ENCODE results near the gene FGF21. TPM values are rescaled to one million over a fixed set of nuclear protein-coding genes. Genes with fewer than 3 reads are reported as not detected.
"Not testable (repeated sequence)": the region's sequence is repeated elsewhere in the genome, so short reads cannot be mapped to it uniquely, and the experiment has no call there.

The FGF21 gene
- total RNA-seq, 1 donor from 2014 or later, result not detected

DNA sequence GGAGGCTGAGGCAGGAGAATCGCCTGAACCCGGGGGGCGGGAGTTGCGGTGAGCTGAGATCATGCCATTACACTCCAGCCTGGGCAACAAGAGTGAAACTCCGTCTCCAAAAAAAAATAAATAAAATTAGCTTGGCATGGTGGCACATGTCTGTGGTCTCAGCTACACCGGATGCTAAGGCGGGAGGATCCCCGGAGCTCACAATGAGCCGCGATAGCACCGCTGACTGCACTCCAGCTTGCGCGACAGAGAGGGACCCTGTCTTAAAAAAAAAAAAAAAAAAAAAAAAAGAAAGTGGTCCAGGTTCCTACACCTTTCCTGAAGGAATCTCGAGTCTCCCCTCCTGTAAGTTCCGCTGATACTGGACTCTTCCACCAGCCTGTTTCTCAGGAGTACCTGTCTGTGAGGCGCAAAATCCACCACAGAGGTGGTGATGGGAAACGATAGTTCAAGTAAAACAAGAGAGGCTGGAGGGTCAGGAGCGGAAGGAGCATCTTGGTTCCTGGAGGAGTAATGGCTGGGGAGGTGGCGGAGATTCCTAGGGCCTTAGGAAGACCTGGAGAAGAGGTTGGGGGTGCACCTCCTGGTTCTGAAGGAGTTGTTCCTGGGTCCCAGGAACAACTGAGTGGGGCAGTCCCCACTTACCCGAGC lies 3.4 kb upstream of the FGF21 start:
- DNase-seq, result no peak

DNA sequence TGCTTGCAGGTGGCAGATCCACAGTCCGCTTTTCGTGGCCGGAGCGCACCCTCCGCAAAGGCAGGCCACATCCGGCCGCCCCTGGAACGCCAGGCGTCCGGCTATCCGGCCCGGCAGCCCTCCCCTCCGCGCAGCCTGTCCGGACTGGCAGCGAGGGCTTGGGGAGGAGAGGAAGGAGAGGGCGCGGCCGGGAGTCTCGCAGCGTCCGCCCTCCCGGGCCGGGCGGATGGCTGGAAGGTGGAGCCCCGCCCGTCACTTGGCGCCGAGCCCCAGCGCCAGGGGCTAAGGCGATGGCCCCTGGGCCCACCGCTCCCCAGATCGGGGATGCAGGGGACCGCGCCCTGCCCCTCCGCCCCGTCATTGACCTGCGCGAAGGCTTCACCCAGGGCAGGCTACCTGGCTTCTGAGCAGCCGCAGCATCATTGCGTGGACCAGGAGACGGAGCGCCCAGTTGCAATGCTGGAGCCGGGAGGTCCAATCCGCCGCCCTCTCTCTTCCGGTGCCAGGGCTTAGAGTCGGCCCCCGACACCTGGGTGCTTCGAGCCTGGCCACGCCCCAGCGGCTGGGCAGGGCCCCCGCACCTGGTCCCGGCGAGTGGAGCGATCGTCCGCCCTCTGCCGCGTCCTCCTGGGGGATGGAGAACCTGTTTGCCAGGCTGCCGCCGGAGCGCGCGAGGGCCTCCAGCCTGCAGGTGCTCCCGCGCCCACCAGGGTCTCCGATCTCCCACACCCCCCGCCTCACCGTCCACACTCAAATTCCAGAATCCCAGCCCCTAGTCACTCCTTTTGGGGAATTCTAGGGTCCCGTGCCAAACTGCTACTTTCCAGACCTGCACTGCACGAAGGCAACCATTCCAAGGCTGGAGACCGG lies 2.6 kb upstream of the FGF21 start, which contains the start of gene FUT1:
Gene FUT1, minus strand, starts transcription at position 146 of the 870 bp plus-strand sequence. CDS start 1,360 bp downstream, outside the sequence.
- peak; percentile 67 for DNase-seq

DNA sequence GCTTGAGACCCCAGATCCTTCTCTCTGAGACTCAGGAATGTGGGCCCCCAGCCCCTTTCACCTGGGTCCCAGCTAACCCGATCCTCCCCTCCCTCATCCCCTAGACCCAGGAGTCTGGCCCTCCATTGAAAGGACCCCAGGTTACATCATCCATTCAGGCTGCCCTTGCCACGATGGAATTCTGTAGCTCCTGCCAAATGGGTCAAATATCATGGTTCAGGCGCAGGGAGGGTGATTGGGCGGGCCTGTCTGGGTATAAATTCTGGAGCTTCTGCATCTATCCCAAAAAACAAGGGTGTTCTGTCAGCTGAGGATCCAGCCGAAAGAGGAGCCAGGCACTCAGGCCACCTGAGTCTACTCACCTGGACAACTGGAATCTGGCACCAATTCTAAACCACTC lies 463 bp downstream of the FGF21 start:
- no peak for DNase-seq

DNA sequence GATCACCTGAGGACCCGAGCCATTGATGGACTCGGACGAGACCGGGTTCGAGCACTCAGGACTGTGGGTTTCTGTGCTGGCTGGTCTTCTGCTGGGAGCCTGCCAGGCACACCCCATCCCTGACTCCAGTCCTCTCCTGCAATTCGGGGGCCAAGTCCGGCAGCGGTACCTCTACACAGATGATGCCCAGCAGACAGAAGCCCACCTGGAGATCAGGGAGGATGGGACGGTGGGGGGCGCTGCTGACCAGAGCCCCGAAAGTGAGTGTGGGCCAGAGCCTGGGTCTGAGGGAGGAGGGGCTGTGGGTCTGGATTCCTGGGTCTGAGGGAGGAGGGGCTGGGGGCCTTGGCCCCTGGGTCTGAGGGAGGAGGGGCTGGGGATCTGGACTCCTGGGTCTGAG lies 888 bp downstream of the FGF21 start:
- no peak for DNase-seq

DNA sequence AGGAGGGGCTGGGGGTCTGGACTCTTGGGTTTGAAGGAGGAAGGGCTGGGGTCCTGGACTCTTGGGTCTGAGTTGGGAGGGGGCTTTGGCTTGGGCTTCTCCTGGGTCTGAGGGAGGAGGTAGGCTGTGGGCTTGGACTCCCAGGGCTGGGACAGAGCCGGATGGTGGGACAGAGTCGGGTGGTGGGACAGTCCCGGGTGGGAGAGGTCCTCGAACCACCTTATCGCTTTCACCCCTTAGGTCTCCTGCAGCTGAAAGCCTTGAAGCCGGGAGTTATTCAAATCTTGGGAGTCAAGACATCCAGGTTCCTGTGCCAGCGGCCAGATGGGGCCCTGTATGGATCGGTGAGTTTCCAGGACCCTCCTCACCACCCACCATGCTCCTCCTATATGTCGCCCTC lies 1.4 kb downstream of the FGF21 start:
- no peak for DNase-seq

DNA sequence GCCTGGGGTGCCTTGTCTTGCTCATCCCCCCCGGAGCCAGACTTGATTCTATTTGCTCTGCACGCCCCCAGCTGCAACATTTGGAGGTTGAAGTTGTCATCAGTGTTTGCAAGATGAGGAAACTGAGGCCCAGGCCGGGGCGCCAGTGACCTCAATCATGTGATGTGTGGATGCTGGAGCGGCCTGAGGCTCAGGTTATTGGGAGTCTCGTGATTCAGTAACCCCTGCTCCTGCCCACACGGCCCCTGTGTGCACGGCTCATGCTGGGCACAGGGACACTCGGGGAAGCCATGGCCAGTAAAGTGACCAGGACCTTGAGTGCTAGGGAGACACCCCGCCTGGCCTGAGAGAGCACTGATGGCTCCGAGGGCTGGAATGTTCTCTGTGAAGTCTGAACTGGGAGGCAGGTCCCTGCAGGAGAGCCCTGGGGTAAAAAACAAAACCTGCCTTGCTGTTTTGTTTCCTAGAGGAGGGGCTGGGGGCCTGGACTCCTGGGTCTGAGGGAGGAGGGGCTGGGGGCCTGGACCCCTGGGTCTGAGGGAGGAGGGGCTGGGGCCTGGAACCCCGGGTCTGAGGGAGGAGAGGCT lies 1.9 kb downstream of the FGF21 start:
- DNase-seq, result no peak

DNA sequence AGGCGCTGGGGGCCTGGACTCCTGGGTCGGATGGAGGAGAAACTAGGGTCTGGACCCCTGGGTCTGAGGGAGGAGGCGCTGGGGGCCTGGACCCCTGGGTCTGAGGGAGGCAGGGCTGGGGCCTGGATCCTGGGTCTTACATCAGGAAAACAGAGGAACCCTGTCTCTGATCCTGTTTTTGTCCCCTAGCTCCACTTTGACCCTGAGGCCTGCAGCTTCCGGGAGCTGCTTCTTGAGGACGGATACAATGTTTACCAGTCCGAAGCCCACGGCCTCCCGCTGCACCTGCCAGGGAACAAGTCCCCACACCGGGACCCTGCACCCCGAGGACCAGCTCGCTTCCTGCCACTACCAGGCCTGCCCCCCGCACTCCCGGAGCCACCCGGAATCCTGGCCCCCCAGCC lies 2.4 kb downstream of the FGF21 start:
- DNase-seq, result no peak

DNA sequence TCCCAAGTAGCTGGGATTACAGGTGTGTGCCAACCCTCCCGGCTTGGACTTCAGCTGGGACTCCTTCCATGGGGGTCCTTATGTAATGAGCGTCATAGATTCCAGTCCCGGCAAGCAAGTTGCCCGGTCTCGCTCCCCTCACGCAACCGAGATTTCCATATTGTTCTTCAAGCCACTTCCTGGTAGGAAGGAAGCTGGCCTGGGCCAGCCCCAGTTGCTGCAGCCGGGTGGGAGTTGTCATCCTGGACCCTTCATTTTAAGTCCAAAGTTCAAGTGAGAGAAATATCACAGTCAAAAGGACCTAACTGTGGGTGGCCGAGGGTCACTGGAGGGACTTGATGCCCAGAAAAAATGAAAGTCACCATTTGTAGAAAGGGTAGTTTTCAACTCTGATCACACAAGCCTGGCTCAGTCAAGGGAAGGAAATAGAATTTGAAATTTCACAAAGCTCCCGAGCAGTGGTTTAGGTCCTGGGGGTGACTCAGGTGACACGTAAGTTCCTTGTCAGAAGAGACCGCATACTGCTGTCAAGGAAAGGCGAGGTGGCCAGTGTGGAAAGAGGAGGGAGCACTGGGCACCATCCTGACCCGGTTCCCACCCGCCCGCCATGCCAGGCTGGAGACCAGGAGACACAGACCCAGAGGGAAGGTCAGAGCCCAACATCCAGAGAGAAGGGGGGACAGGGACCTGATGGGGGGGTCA lies 5.3 kb downstream of the FGF21 start:
- DNase-seq, result no peak

DNA sequence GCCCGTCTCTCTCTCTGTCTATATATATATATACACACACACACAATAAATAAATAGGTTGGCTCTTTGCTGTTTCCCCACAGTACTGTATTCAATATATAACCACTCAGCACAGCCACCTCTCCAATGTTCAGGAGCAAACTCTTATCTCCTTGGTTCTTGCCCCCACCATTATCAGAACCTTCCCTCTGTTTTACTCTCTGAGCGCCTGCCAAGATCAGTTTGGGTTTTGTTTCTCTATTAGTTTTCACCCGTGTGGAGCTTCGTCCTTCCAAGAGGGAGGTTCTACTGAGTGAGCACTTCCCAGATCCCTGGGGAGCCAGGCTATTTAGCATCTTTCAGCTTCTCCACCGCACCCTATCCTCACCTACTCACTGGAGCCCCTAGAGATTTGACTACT lies 10.5 kb downstream of the FGF21 start:
- not testable (repeated sequence) for DNase-seq

DNA sequence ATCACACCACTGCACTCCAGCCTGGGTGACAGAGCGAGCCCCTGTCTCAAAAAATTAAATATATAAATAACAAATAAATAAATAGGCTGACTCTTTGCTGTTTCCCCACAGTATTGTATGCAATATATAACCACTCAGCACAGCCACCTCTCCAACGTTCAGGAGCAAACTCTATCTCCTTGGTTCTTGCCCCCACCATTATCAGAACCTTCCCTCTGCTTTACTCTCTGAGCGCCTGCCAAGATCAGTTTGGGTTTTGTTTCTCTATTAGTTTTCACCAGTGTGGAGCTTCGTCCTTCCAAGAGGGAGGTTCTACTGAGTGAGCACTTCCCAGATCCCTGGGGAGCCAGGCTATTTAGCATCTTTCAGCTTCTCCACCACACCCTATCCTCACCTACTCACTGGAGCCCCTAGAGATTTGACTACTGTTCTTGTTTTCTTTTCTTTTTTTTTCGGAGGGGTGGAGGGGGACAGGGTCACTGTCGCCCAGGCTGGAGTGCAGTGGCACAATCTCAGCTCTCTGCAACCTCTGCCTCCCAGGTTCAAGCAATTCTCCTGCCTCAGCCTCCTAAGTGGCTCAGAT lies 12.9 kb downstream of the FGF21 start:
- not testable (repeated sequence) for DNase-seq

DNA sequence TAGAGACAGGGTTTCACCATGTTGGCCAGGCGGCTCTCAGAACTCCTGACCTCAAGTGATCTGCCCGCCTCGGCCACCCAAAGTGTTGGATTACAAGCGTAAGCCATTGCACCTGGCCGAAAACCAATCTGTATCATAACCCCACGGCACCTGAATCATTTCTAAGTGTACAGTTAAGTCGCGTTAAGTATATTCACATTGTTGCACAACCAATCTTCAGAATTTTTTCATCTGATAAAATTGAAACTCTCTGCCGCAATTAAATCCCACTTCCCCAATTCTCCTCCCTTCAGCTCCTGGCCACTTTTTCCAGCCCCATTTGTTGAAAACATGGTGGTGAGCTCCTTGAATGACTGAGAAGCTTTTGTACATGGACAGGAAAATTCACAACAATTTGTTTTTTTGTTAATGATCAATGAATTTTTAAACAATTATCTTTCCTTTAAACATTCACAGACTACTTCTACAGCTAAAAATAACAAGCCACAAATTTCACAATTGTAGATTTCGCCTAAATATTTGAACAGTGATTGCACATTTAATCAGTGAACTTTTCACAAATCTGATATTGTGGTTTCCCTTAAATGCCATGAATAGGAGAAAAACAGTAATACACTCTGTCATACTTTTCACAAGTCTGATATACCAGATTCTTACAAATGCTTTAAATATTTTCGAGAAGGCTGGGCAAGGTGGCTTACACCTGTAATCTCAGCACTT lies 13.8 kb downstream of the FGF21 start:
- DNase-seq, result no peak

DNA sequence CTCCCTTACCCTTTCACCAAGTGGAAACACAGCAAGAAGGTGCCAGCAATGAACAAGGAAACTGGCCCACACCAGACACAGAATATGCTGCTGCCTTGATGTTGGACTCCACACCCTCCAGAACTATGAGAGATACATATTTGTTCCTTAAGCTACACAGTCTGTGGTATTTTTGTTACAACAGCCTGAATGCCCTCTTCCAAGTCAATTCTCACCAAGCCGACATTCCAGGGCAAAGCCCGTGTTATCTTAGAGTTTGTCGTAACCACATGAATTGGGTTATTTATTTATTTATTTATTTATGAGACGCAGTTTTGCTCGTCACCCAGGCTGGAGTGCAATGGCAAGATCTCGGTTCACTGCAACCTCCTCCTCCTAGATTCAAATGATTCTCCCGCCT lies 14.9 kb downstream of the FGF21 start:
- no peak for DNase-seq

DNA sequence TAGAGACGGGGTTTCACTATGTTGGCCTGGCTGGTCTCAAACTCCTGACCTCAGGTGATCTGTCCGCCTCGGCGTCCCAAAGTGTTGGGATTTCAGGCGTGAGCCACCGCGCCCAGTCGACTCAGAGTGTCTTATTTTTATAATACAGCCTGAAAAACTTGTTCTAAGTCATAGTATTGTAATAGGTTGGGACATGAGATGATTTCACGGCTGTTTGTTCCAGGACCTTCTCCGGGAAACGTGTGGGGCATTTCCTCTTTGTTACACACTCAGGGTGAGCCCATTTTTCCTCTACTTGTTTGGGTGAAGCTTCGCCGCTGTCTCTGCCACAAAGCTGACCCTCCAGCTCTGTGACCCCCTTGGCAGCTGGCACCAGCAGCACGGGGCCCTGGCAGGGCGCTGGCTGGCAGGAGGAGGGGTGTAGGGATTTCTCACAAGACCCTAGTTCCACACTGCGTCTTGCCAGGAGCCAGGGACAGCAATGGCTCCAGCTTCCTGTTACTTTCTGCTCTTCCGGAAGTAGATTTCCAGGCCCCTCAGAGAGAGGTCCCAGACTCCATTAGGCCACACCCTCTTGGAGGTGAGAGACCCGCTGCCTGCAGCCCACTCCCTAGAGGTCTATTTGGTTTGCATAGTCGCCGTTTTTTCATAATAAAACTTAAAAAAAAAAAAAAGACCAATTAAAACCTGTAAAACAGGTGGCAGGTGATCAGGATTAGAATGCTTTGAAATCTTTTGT lies 15.6 kb downstream of the FGF21 start:
- DNase-seq, result no peak

DNA sequence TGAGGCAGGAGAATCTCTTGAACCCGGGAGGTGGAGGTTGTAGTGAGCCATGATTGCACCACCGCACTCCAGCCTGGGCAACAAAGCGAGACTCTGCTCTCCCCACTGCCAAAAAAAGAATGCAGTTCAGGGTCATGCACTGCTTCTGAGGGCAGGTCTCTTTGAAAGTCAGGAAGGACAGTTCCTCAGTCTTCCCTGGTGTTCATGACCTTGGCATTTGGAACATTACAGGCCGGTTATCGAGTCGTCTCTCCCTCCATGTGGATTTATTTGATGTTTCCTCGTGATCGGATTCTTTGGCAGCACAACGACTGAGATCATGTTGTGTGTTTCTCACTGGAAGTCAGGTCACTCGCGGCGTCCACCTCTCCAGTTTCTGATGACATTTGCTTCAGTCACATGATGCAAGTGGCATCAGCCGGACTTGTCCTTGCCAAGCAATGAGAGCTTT lies 17.2 kb downstream of the FGF21 start:
- DNase-seq, result no peak

DNA sequence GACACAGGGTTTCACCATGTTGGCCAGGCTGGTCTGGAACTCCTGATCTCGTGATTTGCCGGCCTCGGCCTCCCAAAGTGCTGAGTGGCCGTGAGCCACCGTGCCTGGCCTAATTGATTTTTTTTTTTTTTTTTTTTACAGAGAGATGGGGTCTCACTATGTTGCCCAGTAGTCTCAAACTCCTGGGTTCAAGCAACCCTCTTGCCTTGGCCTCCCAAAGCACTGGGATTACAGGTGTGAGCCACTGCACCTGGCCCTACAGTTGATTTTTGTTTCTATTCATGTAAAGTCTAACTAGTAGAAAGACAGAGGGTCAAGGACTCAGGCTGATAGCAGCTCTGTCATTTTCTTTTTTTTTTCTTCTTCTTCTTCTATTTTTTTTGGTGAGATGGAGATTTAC lies 21.8 kb downstream of the FGF21 start:
- DNase-seq, result no peak

DNA sequence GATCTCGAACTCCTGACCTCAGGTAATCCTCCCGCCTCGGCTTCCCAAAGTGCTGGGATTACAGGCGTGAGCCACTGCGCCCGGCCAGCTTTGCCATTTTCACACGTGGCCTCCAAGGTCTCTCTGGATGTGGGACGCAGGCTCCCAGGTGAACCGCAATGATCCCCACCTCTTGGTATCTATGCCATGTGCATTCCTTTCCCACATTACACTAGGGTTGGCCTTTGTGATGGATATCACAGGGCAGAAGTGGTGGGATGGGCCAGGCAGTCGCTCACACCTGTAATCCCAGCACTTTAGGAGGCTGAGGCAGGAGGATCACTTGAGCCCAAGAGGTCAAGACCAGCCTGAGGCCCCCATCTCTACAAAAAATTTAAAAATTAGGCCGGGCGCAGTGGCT lies 22.4 kb downstream of the FGF21 start:
- no peak for DNase-seq

DNA sequence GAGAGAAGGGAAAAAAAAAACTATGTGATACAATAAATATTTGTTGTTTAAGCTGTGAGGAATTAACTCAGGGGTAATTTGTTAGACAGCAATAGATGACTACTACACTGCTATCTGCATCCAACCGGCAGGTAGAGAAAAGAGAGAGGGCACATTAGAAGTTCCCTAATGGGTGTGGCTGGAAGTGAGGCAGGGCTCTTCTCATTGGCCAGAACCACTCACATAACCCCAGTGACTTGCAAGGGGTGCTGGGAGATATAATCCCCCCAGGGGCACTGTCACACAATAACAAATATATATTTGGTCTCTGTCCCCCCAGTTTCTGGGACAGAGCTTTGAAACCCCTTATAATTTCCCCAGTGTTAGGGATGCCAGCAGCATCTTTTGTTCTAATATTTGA lies 24.3 kb downstream of the FGF21 start:
- no peak for DNase-seq

DNA sequence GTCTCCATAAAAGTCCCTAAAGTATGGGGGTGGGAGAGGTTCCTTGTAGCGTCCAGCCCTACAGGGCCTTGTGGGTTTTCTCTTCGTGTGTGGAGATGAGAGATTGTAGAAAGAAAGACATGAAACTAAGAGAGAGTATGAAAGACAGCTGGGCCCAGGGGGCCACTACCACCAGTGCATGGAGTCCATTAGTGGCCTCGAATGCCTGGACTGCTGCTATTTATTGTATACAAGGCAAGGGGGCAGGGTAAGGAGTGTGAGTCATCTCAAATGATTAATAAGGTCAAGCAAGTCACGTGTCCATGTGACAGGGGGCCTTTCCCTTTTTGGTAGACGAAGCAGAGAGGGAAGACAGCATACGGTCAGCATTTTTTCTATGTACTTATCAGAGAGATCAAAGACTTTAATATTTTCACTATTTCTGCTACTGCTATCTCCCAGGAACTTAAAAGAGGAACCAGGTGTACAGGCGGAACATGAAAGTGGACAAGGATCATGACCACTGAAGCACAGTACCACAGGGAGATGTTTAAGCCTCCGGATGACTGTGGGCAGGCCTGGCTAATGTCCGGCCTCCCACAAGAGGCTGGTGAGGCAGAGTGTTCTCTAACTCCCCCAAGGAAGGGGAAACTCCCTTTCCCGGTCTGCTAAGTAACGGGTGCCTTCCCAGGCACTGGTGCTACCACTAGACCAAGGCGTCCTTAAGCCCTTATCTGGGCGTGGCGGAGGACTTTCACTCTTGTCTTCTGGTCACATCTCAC lies 25.5 kb downstream of the FGF21 start:
- no peak for DNase-seq

DNA sequence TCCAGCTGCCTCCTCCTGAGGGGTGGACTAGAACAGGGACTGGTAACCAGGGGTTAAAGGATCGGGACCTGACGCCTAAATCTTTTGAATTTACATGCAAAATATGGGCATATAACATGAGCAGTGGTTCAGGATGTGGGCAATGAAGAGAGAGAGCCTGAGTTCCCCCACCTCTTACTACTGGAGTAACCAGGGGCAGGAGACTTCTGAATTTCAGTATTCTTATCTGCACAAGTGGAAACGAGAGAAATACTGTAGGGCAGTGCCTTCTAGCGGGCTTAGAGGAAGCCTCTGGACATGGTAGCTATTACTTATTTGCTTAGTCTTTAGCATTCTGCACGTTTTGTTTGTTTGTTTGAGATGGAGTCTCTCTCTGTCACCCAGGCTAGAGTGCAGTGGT lies 29.2 kb downstream of the FGF21 start:
- no peak for DNase-seq

DNA sequence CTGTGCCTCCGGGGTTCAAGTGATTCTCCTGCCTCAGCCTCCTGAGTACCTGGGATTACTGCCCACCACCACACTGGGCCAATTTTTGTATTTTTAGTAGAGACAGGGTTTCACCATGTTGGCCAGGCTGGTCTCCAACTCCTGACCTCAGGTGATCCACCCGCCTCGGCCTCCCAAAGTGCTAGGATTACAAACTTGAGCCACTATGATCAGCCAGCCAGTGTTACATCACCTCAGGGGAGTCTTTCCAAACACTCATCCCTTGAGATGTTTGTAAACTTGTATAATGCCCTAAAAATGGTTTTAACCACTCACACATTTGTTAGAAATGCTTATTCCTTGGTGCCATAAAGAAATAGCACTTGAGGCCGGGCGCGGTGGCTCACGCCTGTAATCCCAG lies 31.1 kb downstream of the FGF21 start:
- DNase-seq, result not testable (repeated sequence)

All from tongue (tissue), 2 donors.